ENCODE measurements around the gene RASGRP4. TPM values are rescaled to one million over a fixed set of nuclear protein-coding genes. Genes with fewer than 3 reads are reported as not detected.
"Not testable (repeated sequence)": the region's sequence is repeated elsewhere in the genome, so short reads cannot be mapped to it uniquely, and the experiment has no call there.

Gene RASGRP4
- polyA plus RNA-seq, 4 donors: 0.75 to 1.8 (median 0.99) TPM

DNA sequence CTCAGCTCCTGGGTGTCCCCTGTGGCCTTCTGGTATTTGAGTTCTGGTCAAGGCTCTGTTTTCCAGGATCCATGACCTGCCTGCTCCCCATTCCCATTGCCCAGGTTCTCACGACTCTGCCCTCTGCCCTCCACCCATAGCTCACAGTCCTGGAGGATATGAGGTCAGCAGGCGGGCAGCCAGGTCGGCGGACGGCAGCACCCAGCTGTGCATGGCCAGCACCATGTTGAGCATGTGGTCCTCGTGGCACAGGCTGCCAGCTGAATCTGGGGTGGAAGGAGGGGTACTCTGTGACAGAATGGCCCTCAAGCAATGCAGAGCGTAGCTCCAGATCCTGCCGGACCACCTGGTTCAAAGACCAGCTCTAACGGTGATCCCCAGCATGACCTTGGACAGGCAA, 5.1 kb downstream of the RASGRP4 start:
- no peak for DNase-seq (ENCODE audit: low read depth in 4 of 4, low spot score in 3 of 4)

DNA sequence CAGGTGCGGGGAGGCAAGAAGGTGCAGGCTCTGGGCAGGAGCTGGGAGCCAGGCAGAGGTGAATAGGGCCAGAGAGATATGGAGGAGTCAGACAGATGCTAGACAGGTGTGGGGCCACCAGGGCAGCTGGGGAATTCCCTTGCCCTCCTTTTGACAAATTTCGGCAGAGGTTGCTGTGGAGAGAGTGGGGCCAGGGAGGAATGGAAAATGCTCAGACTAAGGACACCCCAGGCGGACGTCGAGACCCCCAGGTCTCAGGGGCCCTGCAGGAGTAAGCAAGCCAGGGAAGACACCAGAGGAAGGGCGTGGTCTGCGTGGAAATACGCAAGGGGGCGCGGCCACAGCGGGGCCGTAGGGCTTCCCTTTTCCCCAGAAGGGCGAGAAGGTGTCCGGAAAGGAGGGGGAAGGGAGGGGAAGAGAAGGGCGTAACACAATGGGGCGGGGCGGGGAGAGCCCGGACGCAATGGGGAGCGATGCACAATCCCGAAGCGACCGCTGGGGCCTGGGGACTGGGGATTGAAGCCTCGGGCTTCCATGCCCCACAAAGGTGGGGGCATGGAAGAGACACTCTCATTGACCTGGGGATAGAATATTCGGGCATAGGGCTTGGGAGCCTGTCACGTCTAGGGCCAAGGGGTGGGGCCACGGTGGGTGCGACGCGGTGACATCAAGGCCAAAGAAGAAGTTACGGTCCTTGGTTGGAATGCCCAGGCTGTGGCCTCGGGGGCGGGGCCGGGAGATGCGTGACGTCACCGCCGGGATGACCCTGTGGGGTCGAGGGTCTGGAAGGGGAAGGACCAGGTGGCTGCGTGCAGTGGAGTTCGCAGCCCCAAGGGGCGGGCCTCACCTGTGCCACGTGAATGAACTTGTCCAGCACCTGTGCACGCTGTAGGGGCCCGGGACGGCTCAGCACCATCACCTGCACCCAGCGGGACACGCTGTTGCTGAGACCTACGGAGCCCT, 8.2 kb downstream of the RASGRP4 start:
- DNase-seq (ENCODE audit: low read depth in 4 of 4, low spot score in 3 of 4): no peak

DNA sequence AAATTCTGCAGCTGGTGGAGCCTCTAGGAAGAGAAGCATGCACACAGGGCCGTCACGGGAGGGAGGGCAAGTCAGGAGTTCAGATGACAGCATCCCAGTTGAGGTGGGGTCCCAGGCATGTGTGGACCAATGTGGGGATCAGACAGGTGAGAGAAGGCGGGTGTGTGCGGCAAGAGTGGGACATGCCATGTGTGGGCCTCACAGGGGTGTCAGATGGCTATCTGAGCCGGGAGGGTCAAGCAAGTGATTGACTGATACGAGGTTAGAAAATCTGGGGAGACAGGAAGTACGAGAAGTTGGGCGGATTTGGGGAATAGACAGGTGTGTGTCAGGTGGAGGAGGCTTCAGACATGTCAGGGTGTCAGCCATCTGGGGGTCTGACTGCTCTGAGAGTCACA, 8.9 kb downstream of the RASGRP4 start:
- no peak for DNase-seq (ENCODE audit: low read depth in 4 of 4, low spot score in 3 of 4)

DNA sequence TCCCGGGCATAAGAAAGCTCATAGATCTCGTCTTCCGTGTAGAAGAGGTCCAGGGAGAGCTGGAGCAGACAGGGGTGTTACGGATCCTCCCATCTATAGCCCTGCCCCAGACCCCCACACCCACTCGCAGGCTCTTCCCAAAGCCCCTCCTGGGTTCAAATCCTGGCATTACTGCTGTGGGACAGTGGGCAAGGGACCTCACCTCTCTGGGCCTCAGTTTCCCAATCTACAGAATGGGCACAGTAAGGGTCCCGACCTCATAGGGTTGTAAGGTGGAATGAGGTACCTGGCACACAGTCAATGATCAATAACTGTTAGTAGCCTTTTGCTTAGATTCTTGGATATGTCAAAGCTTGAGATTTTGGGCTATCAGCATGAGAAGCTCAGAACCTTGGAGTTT, 12.6 kb downstream of the RASGRP4 start:
- DNase-seq (ENCODE audit: low read depth in 4 of 4, low spot score in 3 of 4): no peak

DNA sequence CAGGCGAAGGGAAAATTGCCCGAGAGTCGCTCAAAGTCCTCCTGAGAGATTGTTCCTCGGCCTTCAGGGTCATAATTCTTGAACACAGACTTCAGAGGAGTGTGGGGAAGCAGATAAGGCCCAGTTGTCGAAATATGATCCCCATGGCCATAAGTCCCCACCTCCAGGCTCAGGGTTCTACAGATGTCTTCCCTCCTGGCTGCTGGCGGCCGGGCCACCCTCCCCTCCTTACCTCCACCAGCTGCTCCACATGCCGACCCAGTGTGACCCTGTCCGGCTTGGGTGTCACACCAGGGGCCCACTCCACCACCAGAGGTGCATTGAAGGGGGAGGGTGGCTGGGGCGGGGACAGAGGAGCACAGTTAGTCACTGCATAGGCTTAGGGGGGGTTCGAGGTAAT, 13.1 kb downstream of the RASGRP4 start:
- no peak for DNase-seq (ENCODE audit: low read depth in 4 of 4, low spot score in 3 of 4)

DNA sequence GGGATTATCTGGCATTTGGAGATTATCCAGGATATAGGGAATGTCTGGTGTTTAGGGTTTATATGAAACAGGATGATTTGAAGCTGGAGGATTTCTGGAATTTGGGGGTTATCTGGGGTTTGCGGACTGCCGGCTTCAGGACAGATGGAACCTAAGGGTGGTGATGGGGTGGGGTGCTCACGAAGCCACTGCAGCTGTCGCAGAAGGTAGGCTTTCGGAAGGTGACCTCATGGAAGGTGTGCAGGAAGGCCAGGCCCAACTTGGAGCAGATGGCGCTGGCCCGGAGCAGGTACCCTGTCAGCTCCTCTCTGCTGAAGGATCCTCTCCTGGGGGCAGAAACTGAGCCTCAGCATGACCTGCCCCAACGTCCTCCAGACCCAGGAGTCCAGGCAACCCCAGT, 13.5 kb downstream of the RASGRP4 start:
- DNase-seq (ENCODE audit: low read depth in 4 of 4, low spot score in 3 of 4): no peak

DNA sequence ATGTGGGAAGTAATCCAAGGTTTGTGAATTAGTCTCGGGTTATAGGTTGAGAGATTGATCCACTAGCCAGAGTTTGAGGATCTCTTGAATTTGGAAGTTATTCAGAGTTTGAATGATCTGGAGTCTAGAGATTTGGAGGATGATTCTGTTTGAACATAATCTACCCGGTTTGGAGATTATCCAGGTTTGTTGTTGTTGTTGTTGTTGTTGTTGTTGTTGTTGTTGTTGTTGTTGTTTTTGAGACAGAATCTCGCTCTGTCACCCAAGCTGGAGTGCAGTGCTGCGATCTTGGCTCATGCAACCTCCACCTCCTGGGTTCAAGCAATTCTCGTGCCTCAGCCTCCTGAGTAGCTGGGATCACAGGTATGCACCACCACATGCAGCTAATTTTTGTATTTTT, 14.1 kb downstream of the RASGRP4 start:
- DNase-seq (ENCODE audit: low read depth in 4 of 4, low spot score in 3 of 4): not testable (repeated sequence)

DNA sequence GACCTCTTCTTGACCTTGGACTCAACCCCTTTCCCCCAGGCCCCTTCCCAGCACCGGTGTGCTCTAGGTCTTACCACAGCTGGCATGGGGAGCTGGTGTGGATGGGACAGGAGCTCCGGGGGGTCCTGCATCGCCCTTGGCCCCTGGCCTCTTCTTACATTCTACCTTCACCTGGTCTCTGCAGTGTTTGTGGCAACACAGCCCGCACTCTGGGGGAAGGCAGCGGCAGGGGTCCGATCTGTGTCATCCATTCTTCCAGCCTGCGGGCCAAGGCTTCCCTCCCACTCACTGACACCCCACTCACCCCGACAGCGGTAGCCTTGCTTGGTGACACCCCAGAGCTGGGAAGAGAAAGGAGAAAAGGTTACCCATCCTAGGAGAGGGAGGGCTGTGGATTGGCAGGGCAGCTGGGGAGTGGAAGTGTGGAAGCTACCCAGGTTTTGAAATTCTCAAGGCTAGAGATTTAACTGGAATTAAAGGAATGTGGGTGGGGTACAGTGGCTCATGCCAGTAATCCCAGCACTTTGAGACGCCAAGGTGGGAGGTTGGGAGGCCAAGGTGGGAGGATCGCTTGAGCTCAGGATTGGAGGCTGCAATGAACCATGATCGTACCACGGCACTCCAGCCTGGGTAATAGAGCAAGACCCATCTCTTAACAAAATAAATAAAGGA, 14.8 kb downstream of the RASGRP4 start:
- DNase-seq (ENCODE audit: low read depth in 4 of 4, low spot score in 3 of 4): no peak

DNA sequence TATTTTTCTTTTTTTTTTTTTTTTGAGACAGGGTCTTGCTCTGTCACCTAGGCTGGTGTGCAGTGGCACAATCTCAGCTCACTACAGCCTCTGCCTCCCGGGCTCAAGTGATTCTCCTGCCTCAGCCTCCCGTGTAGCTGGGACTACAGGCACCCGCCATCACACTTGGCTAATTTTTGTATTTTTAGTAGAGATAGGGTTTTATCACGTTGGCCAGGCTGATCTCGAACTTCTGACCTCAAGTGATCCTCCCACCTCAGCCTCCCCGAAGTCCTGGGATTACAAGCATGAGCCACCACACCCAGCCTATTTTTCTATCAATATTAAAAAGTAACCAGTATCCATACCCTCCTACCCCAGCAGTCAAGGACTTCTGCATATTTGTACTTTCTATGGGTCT, 15.6 kb downstream of the RASGRP4 start:
- not testable (repeated sequence) for DNase-seq (ENCODE audit: low read depth in 4 of 4, low spot score in 3 of 4)

DNA sequence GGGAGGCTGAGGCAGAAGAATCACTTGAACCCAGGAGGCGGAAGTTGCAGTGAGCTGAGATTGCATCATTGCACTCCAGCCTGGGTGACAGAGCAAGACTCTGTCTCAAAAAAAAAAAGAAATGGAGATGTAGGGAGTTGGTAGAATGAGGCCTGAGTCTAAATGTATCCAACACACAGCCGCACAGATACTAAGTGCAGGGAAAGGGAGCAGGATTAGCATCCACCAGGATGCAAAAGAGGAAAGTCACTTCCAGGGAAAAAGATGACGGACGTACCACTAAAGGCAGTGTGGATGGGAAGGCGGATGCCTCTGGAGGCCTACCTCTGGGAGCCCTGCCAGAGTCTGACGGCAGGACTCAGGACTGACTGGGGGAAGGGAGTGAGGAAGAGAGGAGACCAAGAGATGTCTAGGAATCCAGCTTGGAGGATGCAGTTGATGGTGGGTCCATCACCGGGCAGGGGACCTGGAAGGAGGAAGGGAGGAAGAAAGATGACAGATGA, 16.3 kb downstream of the RASGRP4 start:
- DNase-seq (ENCODE audit: low read depth in 4 of 4, low spot score in 3 of 4): no peak

DNA sequence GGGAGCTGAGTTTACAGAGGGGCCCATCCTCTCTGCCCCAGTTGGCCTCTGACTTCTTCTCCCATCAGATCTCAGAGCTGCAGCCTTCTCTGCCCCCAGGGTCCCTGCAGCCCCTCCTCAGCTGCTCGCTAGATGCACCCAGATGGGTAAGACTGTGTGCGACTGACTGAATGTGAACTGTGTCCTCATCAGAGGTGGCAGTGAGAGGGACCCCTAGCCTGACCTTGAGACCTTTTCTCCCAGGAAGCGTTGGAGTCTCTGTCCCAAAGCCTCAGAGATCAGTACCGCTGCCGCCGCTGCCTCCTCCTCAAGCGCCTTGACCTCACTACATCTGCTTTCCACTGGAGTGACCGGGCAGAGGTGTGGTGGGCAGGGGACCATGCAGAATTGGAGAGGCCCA, 20.7 kb downstream of the RASGRP4 start:
- no peak for DNase-seq (ENCODE audit: low read depth in 4 of 4, low spot score in 3 of 4)

DNA sequence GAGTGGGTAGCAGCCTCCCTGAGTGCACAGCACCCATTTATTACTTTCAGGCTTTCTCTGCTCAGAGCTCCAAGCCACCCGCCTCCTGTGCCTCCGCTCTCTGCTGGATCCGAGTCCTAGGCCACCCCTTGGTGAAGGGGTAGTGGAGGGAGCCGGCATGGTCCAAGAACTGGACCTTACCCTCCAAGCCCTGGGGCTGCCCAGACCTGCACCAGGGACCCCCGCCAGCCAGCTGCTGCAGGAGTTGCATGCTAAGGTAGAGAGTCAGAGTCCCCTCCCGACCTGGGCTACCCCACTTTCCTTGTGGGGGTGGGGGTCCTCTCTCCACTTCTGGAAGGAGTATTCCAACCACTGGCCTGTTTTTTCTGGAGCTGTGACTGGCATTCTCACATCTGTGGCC, 21.2 kb downstream of the RASGRP4 start:
- DNase-seq (ENCODE audit: low read depth in 4 of 4, low spot score in 3 of 4): no peak

DNA sequence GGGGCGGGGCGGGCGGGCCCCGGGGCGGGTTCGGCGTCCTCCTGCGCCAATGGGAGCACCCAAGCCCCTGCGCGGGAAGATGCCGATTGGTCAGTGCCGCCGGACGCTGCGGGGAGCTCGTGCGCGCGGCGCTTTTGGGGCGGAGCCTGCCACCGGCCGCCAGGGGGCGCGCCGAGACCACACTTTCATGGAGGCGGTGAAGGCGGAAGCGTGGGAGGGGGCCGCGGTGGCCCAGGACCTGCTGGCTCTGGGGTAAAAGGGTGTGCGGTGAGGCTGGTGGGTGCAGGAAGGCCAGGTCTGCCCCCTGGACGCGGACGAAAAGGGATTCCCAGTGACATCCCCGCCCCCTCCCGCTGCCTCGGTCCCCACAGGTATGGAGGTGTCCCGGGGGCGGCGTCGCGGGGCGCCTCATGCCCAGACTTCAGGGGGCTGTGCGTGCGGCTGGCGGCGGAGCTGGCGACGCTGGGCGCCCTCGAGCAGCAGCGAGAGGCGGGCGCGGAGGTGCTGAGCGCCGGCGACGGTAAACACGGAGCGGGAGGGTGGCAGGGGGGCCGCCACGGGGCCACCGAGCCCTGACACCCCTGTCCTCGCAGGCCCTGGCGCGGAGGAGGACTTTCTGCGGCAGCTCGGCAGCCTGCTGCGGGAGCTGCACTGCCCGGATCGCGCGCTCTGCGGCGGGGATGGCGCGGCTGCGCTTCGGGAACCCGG, 22.9 kb downstream of the RASGRP4 start, which contains the start of gene FAM98C:
FAM98C (plus strand) TSS at position 127 of the 708 bp plus-strand sequence; CDS start at position 188, 61 bp downstream.
- DNase-seq (ENCODE audit: low read depth in 4 of 4, low spot score in 3 of 4): peak; percentile 91 to 95 (median 92)

DNA sequence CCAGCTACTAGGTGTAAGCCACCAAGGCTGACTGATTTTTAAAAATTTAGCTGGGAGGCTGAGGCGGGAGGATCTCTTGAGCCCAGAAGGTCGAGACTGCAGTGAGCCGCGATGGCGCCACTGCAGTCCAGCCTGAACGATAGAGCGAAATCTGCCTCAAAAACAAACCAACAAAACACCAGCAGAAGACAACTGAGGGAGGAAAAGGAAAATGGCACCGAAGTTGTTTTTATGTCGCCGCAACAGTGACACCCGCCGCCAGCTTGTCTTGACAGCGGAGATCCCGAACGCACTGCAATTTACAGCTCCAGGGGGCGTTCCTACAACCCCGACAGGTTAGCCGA, 23.4 kb downstream of the RASGRP4 start:
- DNase-seq (ENCODE audit: low read depth in 4 of 4, low spot score in 3 of 4): no peak

DNA sequence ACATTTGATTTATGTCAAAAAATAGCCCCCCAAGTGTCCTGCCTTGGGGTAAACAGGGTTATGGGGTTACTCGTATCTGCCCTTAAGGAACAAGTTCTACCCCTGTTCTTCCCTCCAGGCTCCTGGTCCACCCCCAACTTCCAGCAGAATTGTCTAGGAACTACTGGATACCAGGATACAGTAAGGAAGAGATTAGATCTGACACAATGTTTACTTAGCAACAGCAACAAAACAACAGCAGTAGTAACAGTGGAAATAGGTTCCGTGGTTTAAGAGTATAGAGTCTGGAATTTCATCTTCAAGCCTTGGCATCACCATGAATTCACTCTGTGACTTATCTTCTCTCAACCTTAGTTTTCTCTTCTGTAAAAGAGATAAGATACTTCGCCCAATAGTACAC, 24.9 kb downstream of the RASGRP4 start:
- no peak for DNase-seq (ENCODE audit: low read depth in 4 of 4, low spot score in 3 of 4)

DNA sequence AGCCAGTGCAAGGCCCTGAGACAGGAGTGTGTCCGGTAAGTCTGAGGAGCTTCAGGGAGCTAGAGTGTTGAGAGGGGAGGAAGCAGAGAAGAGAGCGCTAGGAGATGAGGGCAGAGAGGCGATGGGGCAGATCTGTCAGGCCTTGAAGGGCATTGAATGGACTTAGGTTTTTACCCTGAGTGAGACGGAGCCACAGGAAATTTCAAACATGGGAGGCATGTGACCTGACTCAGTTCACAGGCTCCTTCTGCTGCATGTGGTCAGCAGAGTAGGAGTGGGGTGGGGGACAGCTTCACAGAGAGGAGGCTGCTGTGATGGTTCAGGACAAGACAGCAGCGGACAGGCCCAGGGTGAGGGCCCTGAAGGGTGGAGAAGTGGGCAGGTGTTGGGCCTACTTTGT, 25.7 kb downstream of the RASGRP4 start:
- no peak for DNase-seq (ENCODE audit: low read depth in 4 of 4, low spot score in 3 of 4)

DNA sequence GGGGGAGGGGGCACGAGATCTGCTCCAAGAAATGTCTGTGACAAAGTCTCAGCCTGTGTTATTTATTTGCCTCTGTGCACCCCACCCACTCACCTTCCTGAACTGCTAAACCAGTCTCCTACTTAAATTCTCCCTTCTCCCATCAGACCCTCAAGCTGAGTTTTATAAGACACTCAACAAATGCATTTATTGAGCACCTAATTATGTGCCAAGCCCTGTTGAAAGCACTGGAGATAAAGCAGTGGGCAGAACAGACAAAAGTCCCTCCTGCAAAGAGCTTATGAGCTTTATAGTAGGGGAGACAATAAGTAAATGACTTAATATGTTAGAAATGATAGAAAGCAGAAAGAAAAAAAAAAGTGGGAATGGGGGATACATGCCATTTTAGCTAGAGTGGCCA, 26.5 kb downstream of the RASGRP4 start:
- DNase-seq (ENCODE audit: low read depth in 4 of 4, low spot score in 3 of 4): no peak

DNA sequence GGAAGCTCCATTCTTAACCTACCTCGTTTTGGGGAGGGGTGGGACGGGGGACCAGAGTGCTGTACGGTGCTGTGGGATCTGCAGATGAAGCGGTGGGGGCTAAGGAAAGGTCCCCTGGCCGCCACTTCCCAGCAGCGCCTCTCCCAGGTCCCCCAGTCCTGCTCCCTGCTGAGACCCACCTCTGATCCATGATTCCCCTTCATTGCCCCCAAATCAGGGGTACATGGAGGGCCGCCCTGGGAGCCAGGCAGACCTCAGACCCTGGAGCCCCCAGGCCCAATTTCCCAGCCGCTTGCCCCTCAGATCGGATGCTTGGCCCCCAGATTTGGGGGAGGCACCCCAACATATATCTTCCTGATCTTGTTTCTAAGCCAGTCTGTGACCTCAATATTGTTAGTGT, 26.9 kb downstream of the RASGRP4 start:
- DNase-seq (ENCODE audit: low read depth in 4 of 4, low spot score in 3 of 4): no peak

DNA sequence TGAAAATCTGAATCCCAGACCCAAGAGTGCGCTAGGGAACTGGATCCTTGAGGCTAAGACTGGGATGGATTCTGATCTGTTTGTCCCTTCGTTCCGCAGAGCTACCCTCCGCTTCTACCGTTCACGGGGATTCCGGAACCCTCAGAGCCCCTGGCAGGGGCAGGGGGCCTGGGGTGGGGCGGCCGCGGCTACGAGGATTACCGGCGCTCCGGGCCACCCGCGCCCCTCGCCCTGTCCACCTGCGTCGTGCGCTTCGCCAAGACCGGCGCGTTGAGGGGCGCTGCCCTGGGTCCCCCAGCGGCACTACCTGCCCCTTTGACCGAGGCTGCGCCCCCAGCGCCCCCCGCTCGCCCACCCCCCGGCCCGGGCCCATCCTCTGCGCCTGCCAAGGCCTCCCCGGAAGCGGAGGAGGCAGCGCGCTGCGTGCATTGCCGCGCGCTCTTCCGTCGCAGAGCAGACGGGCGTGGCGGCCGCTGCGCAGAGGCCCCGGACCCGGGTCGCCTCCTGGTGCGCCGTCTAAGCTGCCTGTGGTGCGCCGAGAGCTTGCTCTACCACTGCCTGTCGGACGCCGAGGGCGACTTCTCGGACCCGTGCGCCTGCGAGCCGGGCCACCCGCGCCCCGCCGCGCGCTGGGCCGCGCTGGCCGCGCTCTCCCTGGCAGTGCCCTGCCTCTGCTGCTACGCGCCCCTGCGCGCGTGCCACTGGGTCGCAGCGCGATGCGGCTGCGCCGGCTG, 30.5 kb downstream of the RASGRP4 start:
- no peak for DNase-seq (ENCODE audit: low read depth in 4 of 4, low spot score in 3 of 4)

DNA sequence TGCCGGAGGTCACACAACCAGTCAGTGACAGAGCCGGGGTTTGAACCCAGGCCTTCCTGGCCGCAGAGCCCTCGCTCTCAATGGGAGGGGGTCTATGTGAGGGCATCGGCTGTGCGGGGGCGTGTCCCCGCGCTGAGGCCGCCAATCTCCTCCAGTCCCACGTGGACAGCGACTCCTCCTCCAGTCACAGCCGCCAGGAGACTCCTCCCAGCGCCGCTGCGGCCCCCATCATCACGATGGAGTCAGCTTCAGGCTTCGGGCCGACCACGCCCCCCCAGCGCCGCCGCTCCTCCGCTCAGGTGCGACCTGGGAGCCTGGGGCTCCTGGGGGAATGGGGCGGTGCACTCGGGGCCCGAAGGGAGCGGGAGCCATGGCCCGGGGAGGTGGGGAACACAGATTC, 31.5 kb downstream of the RASGRP4 start:
- no peak for DNase-seq (ENCODE audit: low read depth in 4 of 4, low spot score in 3 of 4)
